GM12878 (cell line): ENCODE data around the gene SCEL. TPM values are rescaled to one million over a fixed set of nuclear protein-coding genes. Genes with fewer than 3 reads are reported as not detected.

Source experiments
- ATAC-seq: fragments of 200-7000 bp; cut with Tn5 transposase; 3 replicates; pipeline ENCODE4 v1.9.1; 2020; ENCODE audit warnings: mild to moderate bottlenecking, moderate library complexity
- BruUV-seq: library from RNA; stranded (reverse); fragments of 400-500 nt; replicated peaks from 2 replicates; lab custom pipeline; 2021; lab: Mats Ljungman, UMichigan
- CTCF ChIA-PET: fragments of 300-600 bp; sonication (Branson Sonifier 250); formaldehyde crosslinking; extraction: SDS; loops from one replicate; lab custom pipeline; 2021; ENCODE audit warnings: inconsistent platforms; lab: Yijun Ruan, JAX
- POLR2A ChIA-PET: fragments of 350-600 bp; formaldehyde crosslinking; extraction: SDS; loops from one replicate; lab custom pipeline; 2021; ENCODE audit warnings: inconsistent platforms; lab: Charles Lee
- RAD21 ChIA-PET: fragments of 300-600 bp; sonication (Branson Sonifier 250); formaldehyde crosslinking; loops from one replicate; lab custom pipeline; 2023; ENCODE audit warnings: antibody characterized with exemption; ENCODE audit not compliant: unreplicated experiment; lab: Charles Lee
- SMC1A ChIA-PET: fragments of 300-600 bp; sonication (Branson Sonifier 250); formaldehyde crosslinking; loops from one replicate; lab custom pipeline; 2023; ENCODE audit not compliant: unreplicated experiment, uncharacterized antibody; lab: Charles Lee
- DNase-seq: peaks from one replicate; pipeline ENCODE4 v3.0.0-alpha.2; 2011; ENCODE audit warnings: low read depth, low spot score
- FAIRE-seq: peaks from 3 replicates; lab custom pipeline; 2011; peaks lifted over from hg19 to GRCh38; lab: Jason Lieb, UNC
- H2AFZ ChIP-seq: 2 replicates; pipeline ENCODE4 v1.6.0; 2011; ENCODE audit warnings: low read depth, low read length, control low read depth; ENCODE audit not compliant: control insufficient read depth
- H3K27ac ChIP-seq: 2 replicates; pipeline ENCODE4 v1.5.1; 2011; ENCODE audit warnings: control low read depth; ENCODE audit not compliant: control insufficient read depth, insufficient read depth
- H3K27me3 ChIP-seq, 2 experiments: replicated peaks in 1 of 2; 2 replicates each; pipeline versions ENCODE4 v1.6.0 to v1.6.1; 2011; ENCODE audit warnings: low read length in 1 of 2; ENCODE audit not compliant: control insufficient read depth in 2 of 2, insufficient read depth in 2 of 2
- H3K36me3 ChIP-seq, 2 experiments: 2 replicates each; pipeline ENCODE4 v1.5.1; 2011; ENCODE audit warnings: low read length in 1 of 2; ENCODE audit not compliant: control insufficient read depth in 2 of 2, insufficient read depth in 2 of 2
- H3K4me1 ChIP-seq: 2 replicates; pipeline ENCODE4 v1.6.1; 2011; ENCODE audit warnings: mild to moderate bottlenecking, low read length, moderate library complexity, mixed read lengths; ENCODE audit not compliant: control insufficient read depth, insufficient read depth
- H3K4me2 ChIP-seq: 2 replicates; pipeline ENCODE4 v1.6.0; 2011; ENCODE audit warnings: control low read depth; ENCODE audit not compliant: control insufficient read depth, insufficient read depth
- H3K4me3 ChIP-seq: fragments of 200-600 bp; sonication (generic); 2 replicates; pipeline ENCODE4 v1.5.1; 2016
- H3K79me2 ChIP-seq: 2 replicates; pipeline ENCODE4 v1.6.0; 2011; ENCODE audit warnings: low read length; ENCODE audit not compliant: control insufficient read depth, insufficient read depth
- H3K9ac ChIP-seq: 2 replicates; pipeline ENCODE4 v1.8.0; 2011; ENCODE audit warnings: low read length, control low read depth, mixed read lengths; ENCODE audit not compliant: control insufficient read depth, insufficient read depth
- H3K9me3 ChIP-seq: replicated peaks from 3 replicates; pipeline ENCODE4 v1.5.1; 2011; ENCODE audit warnings: mild to moderate bottlenecking, low read length; ENCODE audit not compliant: control insufficient read depth, insufficient read depth
- H4K20me1 ChIP-seq: 2 replicates; pipeline ENCODE4 v1.6.0; 2011; ENCODE audit not compliant: control insufficient read depth, insufficient read depth
- CBX3 ChIP-seq: fragments of 200-600 bp; sonication (generic); IDR thresholded peaks from 2 replicates; pipeline ENCODE4 v1.6.1; 2016; ENCODE audit warnings: low read depth, borderline replicate concordance
- IRF3 ChIP-seq: fragments of 450-650 bp; IDR thresholded peaks from 2 replicates; pipeline ENCODE4 v1.6.1; 2014; ENCODE audit warnings: mild to moderate bottlenecking
- JUNB ChIP-seq: IDR thresholded peaks from 2 replicates; pipeline ENCODE4 v1.6.1; 2016; ENCODE audit warnings: antibody characterized with exemption, mild to moderate bottlenecking
- USF1 ChIP-seq: IDR thresholded peaks from 2 replicates; pipeline ENCODE4 v1.6.1; 2011; ENCODE audit warnings: borderline replicate concordance, low read depth, mild to moderate bottlenecking, moderate library complexity, mixed read lengths, low read length; ENCODE audit not compliant: insufficient read depth; ENCODE audit errors: extremely low read length
- ZBTB11 ChIP-seq: fragments of 450-650 bp; formaldehyde crosslinking; IDR thresholded peaks from 2 replicates; pipeline ENCODE4 v1.5.0; 2022; ENCODE audit warnings: mild to moderate bottlenecking, missing genetic modification characterization
- ZBTB4 ChIP-seq: fragments of 450-650 bp; formaldehyde crosslinking; IDR thresholded peaks from 2 replicates; pipeline ENCODE4 v1.4.0; 2022; ENCODE audit warnings: mild to moderate bottlenecking, moderate library complexity
- ZBTB40 ChIP-seq: fragments of 450-650 bp; IDR thresholded peaks from 2 replicates; pipeline ENCODE4 v1.6.1; 2016; ENCODE audit warnings: mild to moderate bottlenecking, moderate library complexity, borderline replicate concordance
- WGBS: methylation state at CpG from one replicate; pipeline ENCODE4 v1.1.6; 2016; ENCODE audit warnings: low lambda C conversion rate; ENCODE audit not compliant: insufficient replicate concordance, insufficient coverage; ENCODE audit errors: missing lambda C conversion rate; 5-methylcytosine and 5-hydroxymethylcytosine counted together
- in situ Hi-C: fragments of 300-500 bp; cut with MboI; formaldehyde crosslinking; loops from 9 replicates; pipeline ENCODE4 v1.14.3; 2018; ENCODE audit warnings: mixed read lengths
- intact Hi-C: fragments of 100-400 bp; cut with micrococcal nuclease; formaldehyde crosslinking; loops from one replicate; pipeline ENCODE4 v1.14.2; 2022; ENCODE audit not compliant: unreplicated experiment
- polyA plus RNA-seq, 11 experiments: library from polyadenylated mRNA; depleted of rRNA in 4 of 11; unstranded in 6 of 11; stranded (reverse) in 5 of 11; fragments of >200 nt; fragmentation: Nextera tagmentation in 4 of 11; fragmentation: Illumina TruSeq in 1 of 11; extraction: Ambion mirVana in 4 of 11; extraction: Trizol in 1 of 11; gene quantifications; 1 replicate in 1 of 11; 2 replicates in 10 of 11; pipeline versions ENCODE4 v1.2.1 to v1.2.3, GENCODE V29; 2011 to 2016; ENCODE audit warnings: inconsistent platforms in 2 of 11, missing spikeins in 2 of 11, low read depth in 1 of 11
- total RNA-seq, 4 experiments: library from RNA; depleted of rRNA in 3 of 4; stranded (reverse); fragments of >200 nt in 3 of 4; fragmentation: Illumina TruSeq in 1 of 4; extraction: Trizol in 1 of 4; gene quantifications; 2 replicates each; pipeline versions ENCODE4 v1.2.1 to v1.2.3, GENCODE V29; 2013 to 2021

The SCEL gene
- total and polyA plus RNA-seq, 10 of the 15 experiments (the other 5 are each of a cell fraction or from before 2014, with no cell fraction given) = 0.09 to 0.68 (median 0.16) TPM; not detected in 1

GRCh38 chr13:77522444-77522843 lies 13.1 kb upstream of the SCEL start:
- DNase-seq (no peak), ATAC-seq (no peak), FAIRE-seq (no peak)
- intact Hi-C loops (no loop called here), in situ Hi-C loops (no loop called here)
- Histone ChIP-seq H3K4me3 (no peak overlapping the region), H3K4me2 (no peak overlapping the region), H3K36me3 (no peaks in the 10 kb centered on the region), H3K9me3 (peaks cover 1% of the 10 kb centered on the region; the same call in 1 of the 3 replicates), H3K27ac (no peak overlapping the region), H3K4me1 (0 out of 2 replicates have a peak, but pooled peaks cover 7% of the 10 kb centered on the region), H4K20me1 (no peaks in the 10 kb centered on the region), H2AFZ (no peak overlapping the region), H3K9ac (no peak overlapping the region), H3K79me2 (no peaks in the 10 kb centered on the region), H3K27me3 (no peaks in the 10 kb centered on the region)
- POLR2A ChIA-PET = no interaction called here
- BruUV-seq = no TSS peak
- WGBS = 94% methylated on average over 3 of the region's 3 CpGs
- RAD21 ChIA-PET = no interaction called here
- CTCF ChIA-PET = interaction anchor here (1.4 kb wide), 1 partner anchor 29 kb away, joined by 3 read pairs; no protein-coding TSS in a partner anchor
- SMC1A ChIA-PET = interaction anchor here (0.6 to 1.5 kb wide), 3 partner anchors 19 to 448 kb away, joined by 3 to 6 read pairs (median 3); no protein-coding TSS in a partner anchor
- TF ChIP-seq CBX3 (no peak), JUNB (no peak), USF1 (no peak), ZBTB11 (CRISPR knock-in tag) (no peak), ZBTB40 (no peak), ZBTB4 (CRISPR knock-in tag) (no peak), IRF3 (no peak)
